Measurements from ENCODE around the gene CORIN. TPM values are rescaled to one million over a fixed set of nuclear protein-coding genes. Genes with fewer than 3 reads are reported as not detected.

The CORIN gene
- polyA plus RNA-seq, 1 of the 3 experiments (the other 2 are of a cell fraction) = 1.1 TPM

DNA sequence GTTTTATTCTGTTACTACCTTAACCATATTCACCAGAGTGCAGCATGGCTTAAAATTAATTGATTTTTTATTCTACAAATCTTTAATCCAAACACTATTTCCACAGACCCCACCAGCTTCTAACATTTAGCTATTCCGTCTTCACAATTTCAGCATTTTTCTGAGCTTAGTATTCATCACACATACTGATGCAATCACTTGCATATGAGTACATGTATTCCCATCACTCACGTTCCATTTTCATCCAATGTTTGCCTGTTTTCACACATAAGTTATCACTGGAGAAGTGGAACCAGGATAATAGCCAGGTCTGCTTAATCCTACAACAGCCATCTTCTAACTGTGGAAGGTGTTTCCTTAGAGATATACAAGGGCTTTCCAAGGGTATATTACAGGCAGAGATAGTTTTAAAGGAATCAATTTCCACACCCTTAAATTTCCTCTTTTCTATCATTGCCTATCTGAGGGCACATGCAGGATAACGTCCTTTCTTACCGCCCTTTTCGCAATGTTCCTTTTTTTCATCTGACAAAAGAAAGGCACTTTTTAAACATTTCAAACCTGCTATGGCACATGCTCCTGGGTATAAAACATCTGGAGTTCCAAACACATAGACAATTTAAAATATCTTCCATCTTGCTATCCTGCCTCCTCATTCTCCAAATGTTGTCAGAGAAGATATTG lies 115.8 kb downstream of the CORIN start:
- Histone ChIP-seq H3F3A (replicated peaks; ENCODE audit: insufficient read depth) (no peaks in the 10 kb centered on the region), H3K4me1 (ENCODE audit: control insufficient read depth in 1 of 2, insufficient read depth in 2 of 2, low read depth in 1 of 2, low read length in 1 of 2) (no peaks in the 10 kb centered on the region), H2AFZ (ENCODE audit: low read depth) (no peak overlapping the region), H3K4me2 (no peak overlapping the region), H3K79me2 (ENCODE audit: insufficient read depth) (no peaks in the 10 kb centered on the region), H3K9me3 (no peaks in the 10 kb centered on the region), H3K4me3 (ENCODE audit: low read depth in 2 of 2, low read length in 1 of 2) (no peak overlapping the region), H3K9ac (no peak overlapping the region), H3K27me3 (ENCODE audit: insufficient read depth) (no peaks in the 10 kb centered on the region), H4K20me1 (ENCODE audit: insufficient read depth) (no peaks in the 10 kb centered on the region), H3K27ac (ENCODE audit: low read depth in 2 of 2, low read length in 1 of 2) (no peak overlapping the region), H3K9me2 (no peaks in the 10 kb centered on the region), H3K36me3 (replicated peaks in 1 of 2; ENCODE audit: control insufficient read depth in 1 of 2, insufficient read depth in 2 of 2, low read length in 1 of 2) (no peaks in the 10 kb centered on the region)
- ChIA-PET CTCF (no interaction called here), POLR2A (no interaction called here)
- TF ChIP-seq MXI1 (IDR thresholded peaks at IDR 0.05; ENCODE audit: low read depth, low read length) (no peak), POLR2AphosphoS5 (IDR thresholded peaks at IDR 0.05; ENCODE audit: low read depth, low read length) (no peak), ELF1 (IDR thresholded peaks at IDR 0.05) (no peak), GABPA (IDR thresholded peaks at IDR 0.05; ENCODE audit: low read depth) (no peak), RFX5 (IDR thresholded peaks at IDR 0.05; ENCODE audit: low read length) (no peak), CHD2 (IDR thresholded peaks at IDR 0.05; ENCODE audit: low read length, partially characterized antibody) (no peak)
- TF ChIP-seq, protein P1, sequence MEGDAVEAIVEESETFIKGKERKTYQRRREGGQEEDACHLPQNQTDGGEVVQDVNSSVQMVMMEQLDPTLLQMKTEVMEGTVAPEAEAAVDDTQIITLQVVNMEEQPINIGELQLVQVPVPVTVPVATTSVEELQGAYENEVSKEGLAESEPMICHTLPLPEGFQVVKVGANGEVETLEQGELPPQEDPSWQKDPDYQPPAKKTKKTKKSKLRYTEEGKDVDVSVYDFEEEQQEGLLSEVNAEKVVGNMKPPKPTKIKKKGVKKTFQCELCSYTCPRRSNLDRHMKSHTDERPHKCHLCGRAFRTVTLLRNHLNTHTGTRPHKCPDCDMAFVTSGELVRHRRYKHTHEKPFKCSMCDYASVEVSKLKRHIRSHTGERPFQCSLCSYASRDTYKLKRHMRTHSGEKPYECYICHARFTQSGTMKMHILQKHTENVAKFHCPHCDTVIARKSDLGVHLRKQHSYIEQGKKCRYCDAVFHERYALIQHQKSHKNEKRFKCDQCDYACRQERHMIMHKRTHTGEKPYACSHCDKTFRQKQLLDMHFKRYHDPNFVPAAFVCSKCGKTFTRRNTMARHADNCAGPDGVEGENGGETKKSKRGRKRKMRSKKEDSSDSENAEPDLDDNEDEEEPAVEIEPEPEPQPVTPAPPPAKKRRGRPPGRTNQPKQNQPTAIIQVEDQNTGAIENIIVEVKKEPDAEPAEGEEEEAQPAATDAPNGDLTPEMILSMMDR (IDR thresholded peaks at IDR 0.05) = no peak
- TF ChIP-seq, protein P2, sequence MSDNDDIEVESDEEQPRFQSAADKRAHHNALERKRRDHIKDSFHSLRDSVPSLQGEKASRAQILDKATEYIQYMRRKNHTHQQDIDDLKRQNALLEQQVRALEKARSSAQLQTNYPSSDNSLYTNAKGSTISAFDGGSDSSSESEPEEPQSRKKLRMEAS (IDR thresholded peaks at IDR 0.05; ENCODE audit: low read depth) = no peak
- TF ChIP-seq, protein P3, sequence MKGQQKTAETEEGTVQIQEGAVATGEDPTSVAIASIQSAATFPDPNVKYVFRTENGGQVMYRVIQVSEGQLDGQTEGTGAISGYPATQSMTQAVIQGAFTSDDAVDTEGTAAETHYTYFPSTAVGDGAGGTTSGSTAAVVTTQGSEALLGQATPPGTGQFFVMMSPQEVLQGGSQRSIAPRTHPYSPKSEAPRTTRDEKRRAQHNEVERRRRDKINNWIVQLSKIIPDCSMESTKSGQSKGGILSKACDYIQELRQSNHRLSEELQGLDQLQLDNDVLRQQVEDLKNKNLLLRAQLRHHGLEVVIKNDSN (IDR thresholded peaks at IDR 0.05; ENCODE audit: borderline replicate concordance, low read depth) = no peak
- 86% methylated on average over 5 of the region's 5 CpGs for WGBS (ENCODE audit: low lambda C conversion rate)
- DNase-seq = no peak

DNA sequence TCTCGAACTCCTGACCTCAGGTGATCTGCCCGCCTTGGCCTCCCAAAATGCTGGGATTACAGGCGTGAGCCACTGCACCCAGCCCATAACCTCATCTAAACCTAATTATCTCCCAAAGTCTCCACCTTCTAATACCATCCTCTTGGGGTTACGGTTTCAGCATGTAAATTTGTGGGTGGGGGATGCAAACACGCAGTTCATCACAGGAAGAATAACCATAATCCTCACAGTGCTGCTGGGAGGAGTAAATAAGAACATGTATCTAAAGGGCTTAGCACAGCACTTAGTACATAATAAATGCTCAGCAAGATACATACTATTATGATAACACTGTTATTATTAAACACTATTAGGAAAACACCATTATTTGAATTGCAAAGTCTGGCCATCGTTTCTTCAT lies 116.4 kb downstream of the CORIN start:
- H3K9ac ChIP-seq = no peak overlapping the region
- POLR2A ChIA-PET = no interaction called here
- H3K4me2 ChIP-seq = no peak overlapping the region
- no peak overlapping the region for H3K27ac ChIP-seq (ENCODE audit: low read depth in 2 of 2, low read length in 1 of 2)
- no peaks in the 10 kb centered on the region for H4K20me1 ChIP-seq (ENCODE audit: insufficient read depth)
- no peak overlapping the region for H3K4me3 ChIP-seq (ENCODE audit: low read depth in 2 of 2, low read length in 1 of 2)
- DNase-seq = no peak
- H3K4me1 ChIP-seq (ENCODE audit: control insufficient read depth in 1 of 2, insufficient read depth in 2 of 2, low read depth in 1 of 2, low read length in 1 of 2) = no peaks in the 10 kb centered on the region
- no peaks in the 10 kb centered on the region for H3K9me3 ChIP-seq
- H3K27me3 ChIP-seq (ENCODE audit: insufficient read depth) = no peaks in the 10 kb centered on the region
- no peaks in the 10 kb centered on the region for H3K79me2 ChIP-seq (ENCODE audit: insufficient read depth)
- H3K9me2 ChIP-seq = no peaks in the 10 kb centered on the region
- TF ChIP-seq GABPA (IDR thresholded peaks at IDR 0.05; ENCODE audit: low read depth) = no peak
- no peak for TF ChIP-seq ELF1 (IDR thresholded peaks at IDR 0.05)
- TF ChIP-seq FOXJ3 (CRISPR knock-in tag; IDR thresholded peaks at IDR 0.05) = no peak
- no peak for TF ChIP-seq TCF12 (IDR thresholded peaks at IDR 0.05)
- TF ChIP-seq, protein P4, sequence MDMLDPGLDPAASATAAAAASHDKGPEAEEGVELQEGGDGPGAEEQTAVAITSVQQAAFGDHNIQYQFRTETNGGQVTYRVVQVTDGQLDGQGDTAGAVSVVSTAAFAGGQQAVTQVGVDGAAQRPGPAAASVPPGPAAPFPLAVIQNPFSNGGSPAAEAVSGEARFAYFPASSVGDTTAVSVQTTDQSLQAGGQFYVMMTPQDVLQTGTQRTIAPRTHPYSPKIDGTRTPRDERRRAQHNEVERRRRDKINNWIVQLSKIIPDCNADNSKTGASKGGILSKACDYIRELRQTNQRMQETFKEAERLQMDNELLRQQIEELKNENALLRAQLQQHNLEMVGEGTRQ (IDR thresholded peaks at IDR 0.05; ENCODE audit: borderline replicate concordance, low read depth, low read length) = no peak
- no peak for TF ChIP-seq NFIC (IDR thresholded peaks at IDR 0.05; ENCODE audit: borderline replicate concordance)
- no peak for TF ChIP-seq GATA2 (CRISPR knock-in tag; IDR thresholded peaks at IDR 0.05)
- TF ChIP-seq, protein P5, sequence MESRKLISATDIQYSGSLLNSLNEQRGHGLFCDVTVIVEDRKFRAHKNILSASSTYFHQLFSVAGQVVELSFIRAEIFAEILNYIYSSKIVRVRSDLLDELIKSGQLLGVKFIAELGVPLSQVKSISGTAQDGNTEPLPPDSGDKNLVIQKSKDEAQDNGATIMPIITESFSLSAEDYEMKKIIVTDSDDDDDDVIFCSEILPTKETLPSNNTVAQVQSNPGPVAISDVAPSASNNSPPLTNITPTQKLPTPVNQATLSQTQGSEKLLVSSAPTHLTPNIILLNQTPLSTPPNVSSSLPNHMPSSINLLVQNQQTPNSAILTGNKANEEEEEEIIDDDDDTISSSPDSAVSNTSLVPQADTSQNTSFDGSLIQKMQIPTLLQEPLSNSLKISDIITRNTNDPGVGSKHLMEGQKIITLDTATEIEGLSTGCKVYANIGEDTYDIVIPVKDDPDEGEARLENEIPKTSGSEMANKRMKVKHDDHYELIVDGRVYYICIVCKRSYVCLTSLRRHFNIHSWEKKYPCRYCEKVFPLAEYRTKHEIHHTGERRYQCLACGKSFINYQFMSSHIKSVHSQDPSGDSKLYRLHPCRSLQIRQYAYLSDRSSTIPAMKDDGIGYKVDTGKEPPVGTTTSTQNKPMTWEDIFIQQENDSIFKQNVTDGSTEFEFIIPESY (IDR thresholded peaks at IDR 0.05; ENCODE audit: borderline replicate concordance, low read depth) = no peak
- no peak for TF ChIP-seq EP300 (IDR thresholded peaks at IDR 0.05; ENCODE audit: borderline replicate concordance in 1 of 2, low read depth in 1 of 2, low read length in 1 of 2)
- no peak for TF ChIP-seq RAD21 (IDR thresholded peaks at IDR 0.05; ENCODE audit: low read length)
- TF ChIP-seq MEF2A (IDR thresholded peaks at IDR 0.05; ENCODE audit: borderline replicate concordance, low read depth) = no peak
- TF ChIP-seq TAF1 (IDR thresholded peaks at IDR 0.05; ENCODE audit: borderline replicate concordance, low read depth, low read length) = no peak
- TF ChIP-seq RCOR1 (IDR thresholded peaks at IDR 0.05; ENCODE audit: low read length) = no peak
- TF ChIP-seq, protein P6, sequence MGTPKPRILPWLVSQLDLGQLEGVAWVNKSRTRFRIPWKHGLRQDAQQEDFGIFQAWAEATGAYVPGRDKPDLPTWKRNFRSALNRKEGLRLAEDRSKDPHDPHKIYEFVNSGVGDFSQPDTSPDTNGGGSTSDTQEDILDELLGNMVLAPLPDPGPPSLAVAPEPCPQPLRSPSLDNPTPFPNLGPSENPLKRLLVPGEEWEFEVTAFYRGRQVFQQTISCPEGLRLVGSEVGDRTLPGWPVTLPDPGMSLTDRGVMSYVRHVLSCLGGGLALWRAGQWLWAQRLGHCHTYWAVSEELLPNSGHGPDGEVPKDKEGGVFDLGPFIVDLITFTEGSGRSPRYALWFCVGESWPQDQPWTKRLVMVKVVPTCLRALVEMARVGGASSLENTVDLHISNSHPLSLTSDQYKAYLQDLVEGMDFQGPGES (IDR thresholded peaks at IDR 0.05; ENCODE audit: low read depth, low read length) = no peak
- TF ChIP-seq, protein P2 (IDR thresholded peaks at IDR 0.05; ENCODE audit: low read depth) = no peak
- no peak overlapping the region for H2AFZ ChIP-seq (ENCODE audit: low read depth)
- CTCF ChIA-PET = no interaction called here
- 64% methylated on average over 6 of the region's 6 CpGs for WGBS (ENCODE audit: low lambda C conversion rate)
- no peaks in the 10 kb centered on the region for H3F3A ChIP-seq (replicated peaks; ENCODE audit: insufficient read depth)
- no peaks in the 10 kb centered on the region for H3K36me3 ChIP-seq (replicated peaks in 1 of 2; ENCODE audit: control insufficient read depth in 1 of 2, insufficient read depth in 2 of 2, low read length in 1 of 2)

Measured in SK-N-SH (cell line).